GM23248 (cell line): ENCODE measurements around the gene PDCD2L.

Experiments
- EZH2 ChIP-seq: fragments of 200-600 bp; sonication (generic); IDR thresholded peaks from 2 replicates; pipeline ENCODE4 v1.6.1; 2018; ENCODE audit warnings: antibody characterized with exemption, mild to moderate bottlenecking; ENCODE audit not compliant: insufficient read depth, poor library complexity, severe bottlenecking
- EZH2phosphoT487 ChIP-seq: fragments of 200-600 bp; sonication (generic); IDR thresholded peaks from 2 replicates; pipeline ENCODE4 v1.6.1; 2018; ENCODE audit warnings: antibody characterized with exemption, moderate library complexity, mild to moderate bottlenecking, low read depth; ENCODE audit not compliant: insufficient read depth

DNA sequence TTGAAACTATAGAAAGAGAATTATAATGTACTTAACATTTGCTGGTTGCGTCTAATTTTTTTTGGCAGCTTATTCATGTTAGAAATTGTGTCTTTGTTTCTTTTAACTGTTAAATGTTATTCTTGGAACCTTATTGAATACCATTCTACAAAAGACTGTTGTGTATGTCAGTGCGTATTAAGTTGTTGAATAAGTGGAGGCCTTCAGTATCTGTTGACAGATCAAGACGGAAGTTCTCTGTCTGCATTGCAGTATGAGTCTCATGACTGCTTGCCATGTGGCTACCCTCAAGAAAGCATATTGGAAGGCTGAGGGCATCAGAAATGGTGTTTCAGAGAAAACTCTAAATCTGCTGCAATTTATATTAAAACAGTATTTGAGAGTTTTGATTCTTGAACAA, 32.5 kb downstream of the PDCD2L start:
- TF ChIP-seq EZH2phosphoT487 (no peak), EZH2 (no peak)
